HUES48 (cell line): ENCODE measurements around the gene CDH11.

Experiments used
- H3K27ac ChIP-seq: one replicate; pipeline ENCODE4 v1.7.0; 2013; ENCODE audit warnings: low read depth, low read length, inconsistent platforms
- H3K27me3 ChIP-seq: 2 replicates; pipeline ENCODE4 v1.6.1; 2013; ENCODE audit warnings: mild to moderate bottlenecking, low read length; ENCODE audit not compliant: control insufficient read depth, insufficient read depth
- H3K36me3 ChIP-seq: 2 replicates; pipeline ENCODE4 v1.6.1; 2013; ENCODE audit warnings: low read length; ENCODE audit not compliant: control insufficient read depth, insufficient read depth
- H3K4me1 ChIP-seq: 2 replicates; pipeline ENCODE4 v1.6.1; 2013; ENCODE audit warnings: mild to moderate bottlenecking, low read length; ENCODE audit not compliant: control insufficient read depth, insufficient read depth
- H3K4me3 ChIP-seq: 2 replicates; pipeline ENCODE4 v1.5.1; 2013; ENCODE audit warnings: mild to moderate bottlenecking, low read depth, low read length
- H3K9ac ChIP-seq: 2 replicates; pipeline ENCODE4 v1.6.1; 2013; ENCODE audit warnings: mild to moderate bottlenecking, low read depth, low read length, moderate library complexity
- H3K9me3 ChIP-seq: 2 replicates; pipeline ENCODE4 v1.6.1; 2013; ENCODE audit warnings: low read length; ENCODE audit not compliant: control insufficient read depth, insufficient read depth

Gene CDH11

DNA sequence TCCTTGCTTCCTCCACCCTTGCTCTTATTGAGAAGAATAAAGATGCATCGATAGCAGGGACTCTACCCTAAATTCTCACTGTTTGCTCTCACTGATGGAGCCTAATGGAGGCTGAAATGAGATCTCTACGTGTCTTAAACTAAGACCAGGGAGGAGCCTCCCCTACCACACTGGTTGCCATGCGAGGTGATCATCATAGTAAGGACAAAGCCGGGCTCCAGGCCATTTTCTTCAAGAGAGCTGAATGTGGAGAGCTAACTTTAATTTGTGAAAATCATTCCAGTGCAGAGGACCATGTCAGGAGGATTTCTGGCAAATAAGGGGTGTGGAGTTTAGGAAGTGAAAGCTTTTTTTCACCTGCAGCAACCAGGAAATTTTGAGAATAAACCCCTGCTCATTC is 5.6 kb downstream of the CDH11 start:
- no peaks in the 10 kb centered on the region for H3K9me3 ChIP-seq
- H3K4me3 ChIP-seq, result no peak overlapping the region
- no peaks in the 10 kb centered on the region for H3K36me3 ChIP-seq
- H3K27me3 ChIP-seq, result peaks cover 27% of the 10 kb centered on the region
- H3K4me1 ChIP-seq, result peaks cover 29% of the 10 kb centered on the region
- no peak overlapping the region for H3K9ac ChIP-seq
- H3K27ac ChIP-seq, result no peak overlapping the region

GRCh38 chr16:65114527-65114926 is 7.3 kb downstream of the CDH11 start:
- H3K36me3 ChIP-seq, result no peaks in the 10 kb centered on the region

DNA sequence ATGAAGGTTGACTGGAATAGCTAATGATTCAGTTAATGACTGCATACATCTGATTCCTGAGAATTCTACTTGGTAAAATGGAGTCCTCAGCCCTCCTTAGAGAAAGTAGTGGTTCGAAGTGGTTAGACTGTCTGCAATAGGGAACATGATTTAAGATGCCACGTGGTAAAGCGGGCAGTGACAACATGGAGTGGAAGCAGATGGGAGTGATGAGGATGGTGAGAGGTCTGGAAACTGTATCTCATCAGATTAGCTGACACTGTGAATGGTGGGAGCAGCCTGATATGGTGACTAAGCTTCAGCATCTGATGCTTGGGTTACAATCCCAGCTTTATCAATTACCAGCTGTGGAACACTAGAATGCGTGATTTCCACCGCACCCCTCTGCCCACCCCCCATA is 8.4 kb downstream of the CDH11 start:
- Histone ChIP-seq H3K27me3 (no peaks in the 10 kb centered on the region), H3K36me3 (no peaks in the 10 kb centered on the region), H3K4me3 (no peak overlapping the region), H3K4me1 (peaks cover 11% of the 10 kb centered on the region), H3K9me3 (no peaks in the 10 kb centered on the region), H3K27ac (no peak overlapping the region), H3K9ac (no peak overlapping the region)

More at GRCh38 chr16:65114527-65114926, 7.3 kb downstream of the CDH11 start:
- no peak overlapping the region for H3K9ac ChIP-seq
- peaks cover 10% of the 10 kb centered on the region for H3K27me3 ChIP-seq
- no peak overlapping the region for H3K27ac ChIP-seq
- no peak overlapping the region for H3K4me3 ChIP-seq
- H3K9me3 ChIP-seq, result no peaks in the 10 kb centered on the region
- peaks cover 18% of the 10 kb centered on the region for H3K4me1 ChIP-seq

DNA sequence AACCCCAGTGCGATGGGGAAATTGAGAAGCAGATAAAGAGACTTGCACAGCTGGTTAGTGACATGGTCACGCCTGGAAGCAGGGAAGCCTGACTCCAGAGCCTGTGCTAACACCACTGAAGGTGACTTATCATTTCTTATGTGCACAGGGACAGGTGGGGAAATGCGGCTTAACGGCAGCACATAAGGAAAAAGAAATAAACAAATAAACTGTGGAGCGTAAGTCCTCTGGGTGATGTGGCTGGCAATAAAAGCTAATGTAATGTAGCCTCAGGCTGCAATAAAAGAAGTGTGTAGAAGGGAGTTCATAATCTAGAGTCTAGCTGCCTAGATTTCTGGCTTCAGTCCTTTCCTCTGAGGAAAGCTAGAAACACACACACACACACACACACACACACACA is 10.6 kb downstream of the CDH11 start:
- Histone ChIP-seq H3K9me3 (no peaks in the 10 kb centered on the region), H3K9ac (no peak overlapping the region), H3K27ac (no peak overlapping the region), H3K4me3 (no peak overlapping the region), H3K36me3 (no peaks in the 10 kb centered on the region), H3K4me1 (no peaks in the 10 kb centered on the region), H3K27me3 (no peaks in the 10 kb centered on the region)

- Histone ChIP-seq H3K9me3 (no peaks in the 10 kb centered on the region), H3K27me3 (no peaks in the 10 kb centered on the region), H3K4me3 (no peak overlapping the region), H3K36me3 (no peaks in the 10 kb centered on the region), H3K27ac (no peak overlapping the region), H3K4me1 (no peaks in the 10 kb centered on the region), H3K9ac (no peak overlapping the region)
Measured at GRCh38 chr16:65106757-65107156, 15.1 kb downstream of the CDH11 start.

DNA sequence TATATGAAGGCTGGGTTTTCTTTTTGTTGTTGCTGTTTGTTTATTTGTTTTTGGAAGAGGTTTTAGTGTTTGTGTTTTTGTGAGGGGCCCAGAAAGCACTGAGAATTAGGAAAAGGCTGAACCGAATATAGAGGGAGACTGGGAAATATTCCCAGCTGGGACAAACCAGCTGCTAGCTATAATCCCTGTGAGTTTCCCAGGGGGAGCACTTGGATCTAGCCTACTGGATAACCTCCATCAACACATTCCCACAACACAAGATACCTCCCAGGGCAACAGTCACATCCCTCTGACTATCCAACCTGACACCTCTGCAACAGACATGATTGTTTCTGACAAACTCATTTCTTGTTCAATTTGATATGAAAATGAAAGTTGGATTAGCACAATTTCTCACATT is 16.7 kb downstream of the CDH11 start:
- Histone ChIP-seq H3K9ac (no peak overlapping the region), H3K27me3 (no peaks in the 10 kb centered on the region), H3K4me1 (no peaks in the 10 kb centered on the region), H3K27ac (no peak overlapping the region), H3K36me3 (no peaks in the 10 kb centered on the region), H3K4me3 (no peak overlapping the region), H3K9me3 (no peaks in the 10 kb centered on the region)

DNA sequence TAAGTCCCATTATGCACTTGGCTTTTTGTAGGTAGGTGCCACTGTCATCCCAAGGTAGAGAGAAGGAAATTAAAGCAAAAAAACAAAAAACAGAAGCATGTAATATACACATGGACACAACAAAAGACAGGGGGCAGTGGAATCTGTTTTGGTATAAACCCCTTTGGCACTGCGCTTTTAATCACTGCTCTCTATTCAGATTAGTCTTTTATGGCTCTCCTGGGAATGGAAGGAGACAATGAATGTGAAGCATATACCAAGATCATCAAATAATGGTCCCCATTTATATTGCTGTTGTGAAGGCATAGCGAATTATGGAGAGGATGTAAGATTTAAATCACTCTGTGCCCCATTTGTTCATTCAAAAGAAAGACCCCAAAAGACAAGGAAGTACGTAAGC is 17.4 kb downstream of the CDH11 start:
- Histone ChIP-seq H3K9ac (no peak overlapping the region), H3K27ac (no peak overlapping the region), H3K9me3 (no peaks in the 10 kb centered on the region), H3K36me3 (no peaks in the 10 kb centered on the region), H3K4me1 (no peaks in the 10 kb centered on the region), H3K27me3 (no peaks in the 10 kb centered on the region), H3K4me3 (no peak overlapping the region)

- no peaks in the 10 kb centered on the region for H3K36me3 ChIP-seq
- no peaks in the 10 kb centered on the region for H3K4me1 ChIP-seq
- H3K9me3 ChIP-seq, result no peaks in the 10 kb centered on the region
- no peak overlapping the region for H3K4me3 ChIP-seq
- H3K27ac ChIP-seq, result no peak overlapping the region
- H3K27me3 ChIP-seq, result no peaks in the 10 kb centered on the region
- no peak overlapping the region for H3K9ac ChIP-seq
Measured at GRCh38 chr16:65102326-65102725, 19.5 kb downstream of the CDH11 start.

- no peak overlapping the region for H3K4me3 ChIP-seq
- no peak overlapping the region for H3K9ac ChIP-seq
- no peaks in the 10 kb centered on the region for H3K36me3 ChIP-seq
- H3K9me3 ChIP-seq, result no peaks in the 10 kb centered on the region
- no peaks in the 10 kb centered on the region for H3K4me1 ChIP-seq
- H3K27ac ChIP-seq, result no peak overlapping the region
- no peaks in the 10 kb centered on the region for H3K27me3 ChIP-seq
Measured at GRCh38 chr16:65101009-65101408, 20.9 kb downstream of the CDH11 start.

DNA sequence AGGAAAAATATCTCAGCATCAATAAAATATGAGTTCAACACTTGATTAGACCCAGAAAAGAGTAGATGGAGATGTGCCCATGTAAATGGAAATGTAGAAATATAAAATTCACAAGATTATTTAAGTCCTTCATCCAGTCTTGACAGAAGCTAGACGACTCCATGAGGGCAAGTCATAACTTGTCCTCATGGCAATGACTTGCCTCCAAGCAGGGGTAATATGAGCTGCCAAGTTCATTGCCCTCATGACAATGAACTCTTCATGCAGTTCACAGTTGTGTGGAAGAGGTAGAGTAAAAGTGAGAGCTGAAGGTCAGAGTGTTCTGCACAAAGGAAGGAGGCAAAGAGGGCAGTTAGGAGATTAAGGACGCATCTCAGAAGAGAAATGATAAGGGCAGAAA is 22.3 kb downstream of the CDH11 start:
- Histone ChIP-seq H3K4me1 (no peaks in the 10 kb centered on the region), H3K36me3 (no peaks in the 10 kb centered on the region), H3K27ac (no peak overlapping the region), H3K4me3 (no peak overlapping the region), H3K9ac (no peak overlapping the region), H3K27me3 (no peaks in the 10 kb centered on the region), H3K9me3 (no peaks in the 10 kb centered on the region)

GRCh38 chr16:65098916-65099315 is 22.9 kb downstream of the CDH11 start:
- no peaks in the 10 kb centered on the region for H3K9me3 ChIP-seq
- no peak overlapping the region for H3K27ac ChIP-seq
- H3K4me1 ChIP-seq, result no peaks in the 10 kb centered on the region
- H3K9ac ChIP-seq, result no peak overlapping the region
- no peaks in the 10 kb centered on the region for H3K27me3 ChIP-seq
- H3K4me3 ChIP-seq, result no peak overlapping the region
- no peaks in the 10 kb centered on the region for H3K36me3 ChIP-seq

DNA sequence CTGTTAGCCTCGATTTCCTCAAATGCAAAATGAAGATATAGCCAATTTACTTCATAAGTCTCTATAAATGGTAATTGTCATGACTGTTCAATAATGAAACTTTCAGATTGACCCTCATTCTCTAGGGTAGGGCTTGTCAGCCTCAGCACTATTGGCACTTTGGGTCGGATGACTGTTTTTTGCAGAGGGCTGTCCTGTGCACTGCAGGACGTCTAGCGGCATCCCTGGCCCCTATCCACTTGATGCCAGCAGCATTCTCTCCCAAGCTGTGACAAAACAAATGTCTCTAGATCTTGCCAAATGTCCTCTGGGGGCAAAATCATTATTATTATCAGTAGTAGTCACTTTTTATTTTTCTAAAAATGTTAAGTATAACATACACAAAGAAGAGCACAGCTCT is 24.6 kb downstream of the CDH11 start:
- H3K36me3 ChIP-seq, result no peaks in the 10 kb centered on the region
- no peaks in the 10 kb centered on the region for H3K9me3 ChIP-seq
- H3K4me1 ChIP-seq, result no peaks in the 10 kb centered on the region
- H3K27ac ChIP-seq, result no peak overlapping the region
- no peak overlapping the region for H3K4me3 ChIP-seq
- no peaks in the 10 kb centered on the region for H3K27me3 ChIP-seq
- H3K9ac ChIP-seq, result no peak overlapping the region
